Activated CD4-positive, alpha-beta T cell treated with anti-CD3 and anti-CD28 coated beads, Interleukin-2, amount 50 U/mL, for 16 hours (primary cell): Measurements from ENCODE around the gene CEACAM19.
A peak's percentile ranks its signal among the peaks of the same experiment; 100 is the strongest.
"Not testable (repeated sequence)": the region's sequence is repeated elsewhere in the genome, so short reads cannot be mapped to it uniquely, and the experiment has no call there.

ENCODE experiments used
- DNase-seq: peaks from one replicate; pipeline ENCODE4 v3.0.0-alpha.2; 2020

CEACAM19 gene

GRCh38 chr19:44646049-44646416, 25.2 kb upstream of the CEACAM19 start:
- no peak for DNase-seq

DNA sequence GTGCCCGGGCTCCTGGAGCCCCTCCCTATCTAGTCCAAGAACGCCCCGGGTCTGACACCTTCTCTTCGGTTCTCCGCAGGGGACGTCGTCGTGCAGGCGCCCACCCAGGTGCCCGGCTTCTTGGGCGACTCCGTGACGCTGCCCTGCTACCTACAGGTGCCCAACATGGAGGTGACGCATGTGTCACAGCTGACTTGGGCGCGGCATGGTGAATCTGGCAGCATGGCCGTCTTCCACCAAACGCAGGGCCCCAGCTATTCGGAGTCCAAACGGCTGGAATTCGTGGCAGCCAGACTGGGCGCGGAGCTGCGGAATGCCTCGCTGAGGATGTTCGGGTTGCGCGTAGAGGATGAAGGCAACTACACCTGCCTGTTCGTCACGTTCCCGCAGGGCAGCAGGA, 24.1 kb upstream of the CEACAM19 start:
- DNase-seq = no peak

GRCh38 chr19:44648631-44649251, 22.5 kb upstream of the CEACAM19 start:
- no peak for DNase-seq

GRCh38 chr19:44649578-44650145, 21.6 kb upstream of the CEACAM19 start:
- no peak for DNase-seq

GRCh38 chr19:44653343-44653742, 17.9 kb upstream of the CEACAM19 start:
- no peak for DNase-seq

DNA sequence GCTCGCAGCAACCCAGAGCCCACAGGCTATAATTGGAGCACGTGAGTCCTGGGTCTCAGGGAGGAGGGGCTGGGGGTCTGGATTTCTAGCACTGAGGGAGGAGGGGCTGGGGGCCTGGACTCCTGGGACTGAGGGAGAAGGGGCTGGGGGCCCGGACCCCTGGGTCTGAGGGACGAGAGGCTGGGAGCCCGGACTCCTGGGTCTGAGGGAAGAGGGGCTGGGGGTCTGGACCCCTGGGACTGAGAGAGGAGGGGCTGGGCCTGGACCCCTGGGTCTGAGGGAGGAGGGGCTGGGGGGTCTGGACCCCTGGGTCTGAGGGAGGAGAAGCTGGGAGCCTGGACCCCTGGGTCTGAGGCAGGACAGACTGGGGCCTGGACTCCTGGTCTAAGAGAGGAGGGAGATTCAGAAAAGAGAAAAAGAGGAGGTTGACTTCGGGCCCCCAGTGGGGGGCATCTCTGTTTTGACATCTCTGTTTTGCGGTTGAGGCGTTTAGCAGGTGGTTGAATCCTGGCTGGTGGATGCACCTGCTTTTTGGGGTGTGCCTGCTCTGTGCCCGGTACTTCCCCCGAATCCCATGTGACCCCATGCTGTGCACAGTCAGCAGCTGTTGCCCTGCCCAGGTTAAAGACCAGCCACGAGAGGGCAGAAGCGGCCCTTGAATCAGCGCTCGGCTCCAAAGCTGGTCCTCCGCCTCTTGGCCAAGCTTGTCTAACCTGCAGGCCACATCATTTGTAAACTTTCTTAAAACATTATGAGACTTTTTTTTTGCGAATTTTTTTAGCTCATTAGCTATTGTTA, 17.1 kb upstream of the CEACAM19 start:
- DNase-seq = peak; percentile 78

DNA sequence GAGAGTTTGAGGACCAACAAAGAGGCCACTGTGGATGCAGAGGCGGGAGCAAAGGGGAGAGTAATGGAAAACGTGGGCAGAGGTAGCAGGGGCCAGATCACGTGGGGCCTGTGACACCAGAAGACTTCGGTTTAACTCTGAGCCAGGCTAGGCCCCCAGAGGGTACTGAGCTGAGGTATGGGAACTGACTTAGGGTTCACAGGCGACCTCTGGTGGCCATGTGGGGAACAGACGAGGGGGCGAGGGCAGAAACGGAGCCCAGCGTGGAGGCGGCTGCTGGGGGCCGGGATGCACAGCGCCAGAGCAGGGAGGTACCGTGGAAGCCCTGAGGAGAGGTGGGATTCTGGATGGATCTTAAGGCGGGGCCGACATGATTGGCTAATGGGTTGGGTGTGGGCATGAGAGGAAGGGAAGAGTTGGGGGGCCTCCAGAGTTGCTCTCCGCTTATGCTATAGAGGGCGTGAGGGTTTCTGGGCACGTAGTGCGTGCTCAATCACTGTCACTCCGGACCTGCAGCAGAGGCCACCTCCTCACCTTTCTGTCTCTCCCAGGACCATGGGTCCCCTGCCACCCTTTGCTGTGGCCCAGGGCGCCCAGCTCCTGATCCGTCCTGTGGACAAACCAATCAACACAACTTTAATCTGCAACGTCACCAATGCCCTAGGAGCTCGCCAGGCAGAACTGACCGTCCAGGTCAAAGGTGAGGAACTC, 13.9 kb upstream of the CEACAM19 start:
- peak; percentile 70 for DNase-seq

- no peak for DNase-seq
Observed at GRCh38 chr19:44658069-44658733, 13.1 kb upstream of the CEACAM19 start.

GRCh38 chr19:44660081-44660480, 11.2 kb upstream of the CEACAM19 start:
- DNase-seq = no peak

DNA sequence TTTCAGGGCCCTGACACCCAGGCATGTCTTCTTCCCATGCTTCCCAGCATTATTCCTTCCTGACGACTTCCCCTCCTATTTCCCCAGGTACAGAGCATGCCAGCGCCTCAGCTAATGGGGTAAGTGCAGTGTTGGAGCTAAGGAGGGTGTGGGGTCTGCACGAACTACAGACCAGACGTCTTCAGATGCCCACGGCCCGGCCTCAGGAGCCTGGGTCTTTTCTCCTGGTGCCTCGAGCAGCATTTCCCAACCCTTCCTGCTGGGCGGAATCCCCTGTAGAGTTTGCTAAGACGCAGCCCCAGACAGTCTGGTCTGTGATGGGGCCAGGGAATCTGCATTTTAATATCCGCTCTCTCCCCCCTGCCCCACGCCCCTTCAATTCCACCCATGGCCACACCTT, 10.1 kb upstream of the CEACAM19 start:
- DNase-seq = no peak

DNA sequence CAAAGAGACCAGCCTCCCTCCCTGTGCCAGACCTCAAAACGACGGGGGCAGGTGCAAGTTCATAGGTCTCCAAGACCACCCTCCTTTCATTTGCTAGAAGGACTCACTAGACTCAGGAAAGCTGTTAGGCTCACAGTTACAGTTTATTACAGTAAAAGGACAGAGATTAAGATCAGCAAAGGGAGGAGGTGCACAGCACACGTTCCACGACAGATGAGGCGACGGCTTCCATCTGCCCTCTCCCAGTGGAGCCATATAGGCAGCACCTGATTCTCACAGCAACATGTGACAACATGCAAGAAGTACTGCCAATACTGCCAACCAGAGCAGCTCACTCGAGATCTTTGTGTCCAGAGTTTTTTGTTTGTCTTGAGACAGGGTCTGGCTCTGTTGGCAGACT, 9.4 kb upstream of the CEACAM19 start:
- DNase-seq = no peak

GRCh38 chr19:44662691-44663385, 8.4 kb upstream of the CEACAM19 start:
- no peak for DNase-seq

- DNase-seq = no peak
Observed at GRCh38 chr19:44663996-44664395, 7.3 kb upstream of the CEACAM19 start.

GRCh38 chr19:44664976-44665375, 6.3 kb upstream of the CEACAM19 start:
- DNase-seq = no peak

DNA sequence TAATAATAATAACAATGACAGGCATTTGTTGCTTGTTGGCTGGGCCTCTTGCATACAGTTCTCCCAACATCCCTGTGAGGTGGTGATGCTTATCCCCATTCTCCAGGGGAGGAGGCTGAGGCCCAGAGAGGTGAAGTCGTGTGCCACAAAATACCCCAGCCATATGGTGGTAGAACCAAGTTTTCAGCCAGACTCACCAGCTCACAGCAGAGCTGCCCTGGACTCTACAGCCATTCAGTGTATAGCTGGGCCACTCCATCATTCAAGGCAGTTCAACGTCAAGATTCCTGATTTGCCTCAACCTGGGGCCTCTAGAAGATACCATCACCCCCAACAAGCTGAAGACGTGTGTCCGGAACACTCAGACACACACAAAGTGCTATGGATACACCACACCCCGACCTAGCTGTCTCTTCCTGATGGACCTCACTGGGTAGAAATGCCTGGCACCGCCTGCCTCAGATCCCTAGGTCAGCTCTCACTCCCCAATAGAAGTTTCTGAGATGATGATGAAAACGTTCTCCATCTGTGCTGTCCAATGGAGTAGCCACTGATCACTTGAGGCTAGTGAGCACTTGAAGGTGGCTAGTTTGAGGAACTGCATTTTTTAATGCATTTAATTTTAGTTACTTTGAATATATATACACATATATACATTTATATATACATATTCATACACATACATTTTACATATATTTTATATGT, 4.3 kb upstream of the CEACAM19 start:
- no peak for DNase-seq

DNA sequence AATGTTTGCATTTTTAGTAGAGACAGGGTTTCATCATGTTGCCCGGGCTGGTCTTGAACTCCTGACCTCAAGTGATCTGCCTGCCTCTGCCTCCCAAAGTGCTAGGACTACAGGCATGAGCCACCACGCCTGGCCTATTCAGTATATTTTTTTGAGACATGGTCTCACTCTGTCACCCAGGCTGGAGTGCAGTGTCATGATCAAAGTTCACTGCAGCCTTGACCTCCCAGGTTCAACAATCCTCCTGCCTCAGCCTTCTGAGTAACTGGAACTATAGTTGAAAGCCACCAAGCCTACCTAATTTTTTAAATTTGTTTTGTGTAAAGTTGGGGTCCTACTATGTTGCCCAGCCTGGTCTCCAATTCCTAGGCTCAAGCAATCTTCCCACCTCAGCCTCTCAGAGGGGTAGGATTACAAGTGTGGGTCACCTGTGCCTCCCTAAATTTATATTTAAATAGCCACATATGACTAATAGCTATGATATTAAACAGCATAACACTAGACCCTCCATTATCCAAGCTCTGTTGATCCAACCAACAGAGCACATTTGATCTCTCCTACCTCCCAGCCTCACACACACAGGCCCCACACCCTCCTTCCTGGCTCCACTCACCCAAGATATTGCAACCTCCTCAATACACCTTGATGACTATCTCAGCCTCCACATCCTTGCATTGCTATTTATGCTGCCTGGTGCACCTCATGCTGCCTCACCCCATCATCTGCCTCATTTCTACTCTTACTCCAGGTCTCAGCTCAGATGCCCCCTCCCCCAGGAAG, 2.1 kb upstream of the CEACAM19 start:
- DNase-seq = no peak

- DNase-seq = not testable (repeated sequence)
Observed at GRCh38 chr19:44670027-44670426, 1.3 kb upstream of the CEACAM19 start.

- no peak for DNase-seq
Observed at GRCh38 chr19:44672226-44672625, 944 bp downstream of the CEACAM19 start.

DNA sequence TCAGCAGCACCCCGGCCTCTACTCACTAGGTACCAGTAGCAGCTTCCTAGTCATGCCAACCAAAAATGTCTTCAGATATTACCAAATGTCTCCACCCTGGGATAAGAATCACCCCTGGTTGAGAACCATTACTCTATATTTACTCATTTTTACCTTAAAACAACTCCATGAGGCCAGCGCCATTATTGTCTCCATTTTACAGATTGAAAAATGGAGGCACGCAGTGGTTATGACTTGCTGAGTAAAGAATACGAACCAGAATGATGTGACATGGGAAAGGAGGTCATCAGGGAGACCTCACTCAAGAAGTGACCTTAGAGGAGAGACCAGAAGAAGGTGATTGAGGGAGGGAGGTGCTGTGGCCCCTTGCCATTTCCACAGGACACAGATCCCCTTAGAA, 2.2 kb downstream of the CEACAM19 start:
- no peak for DNase-seq

GRCh38 chr19:44675521-44675920, 4.2 kb downstream of the CEACAM19 start:
- DNase-seq = no peak
